Panc1 (cell line): ENCODE measurements around the gene DAZAP1. TPM values are rescaled to one million over a fixed set of nuclear protein-coding genes. Genes with fewer than 3 reads are reported as not detected.

ENCODE experiments used
- ATAC-seq: fragments of 200-7000 bp; cut with Tn5 transposase; 2 replicates; pipeline ENCODE4 v1.9.1; 2020; ENCODE audit warnings: mild to moderate bottlenecking, moderate library complexity
- BruUV-seq: library from RNA; stranded (reverse); fragments of 400-500 nt; replicated peaks from 2 replicates; lab custom pipeline; 2021; lab: Mats Ljungman, UMichigan
- CTCF ChIA-PET: fragments of 300-600 bp; sonication (Branson Sonifier 250); formaldehyde crosslinking; loops from one replicate; lab custom pipeline; 2022; ENCODE audit warnings: antibody characterized with exemption; lab: Charles Lee
- POLR2A ChIA-PET: fragments of 300-600 bp; sonication (Branson Sonifier 250); formaldehyde crosslinking; loops from one replicate; lab custom pipeline; 2022; ENCODE audit warnings: antibody characterized with exemption; lab: Charles Lee
- DNase-seq: peaks from one replicate; pipeline ENCODE4 v3.0.0-alpha.2; 2010; ENCODE audit warnings: low read depth, low spot score
- H3K27ac ChIP-seq: 2 replicates; pipeline ENCODE4 v1.5.1; 2011; ENCODE audit warnings: mild to moderate bottlenecking, low read length, inconsistent platforms
- H3K27me3 ChIP-seq: fragments of 200-500 bp; sonication (Bioruptor generic); 2 replicates; pipeline ENCODE4 v1.6.0; 2014; ENCODE audit warnings: low read length, inconsistent platforms; ENCODE audit not compliant: control insufficient read depth, insufficient read depth
- H3K36me3 ChIP-seq: fragments of 200-500 bp; sonication (Bioruptor generic); 2 replicates; pipeline ENCODE4 v1.5.1; 2014; ENCODE audit warnings: inconsistent platforms, mild to moderate bottlenecking, low read length, moderate library complexity; ENCODE audit not compliant: control insufficient read depth, insufficient read depth
- H3K4me1 ChIP-seq: 2 replicates; pipeline ENCODE4 v1.5.1; 2011; ENCODE audit warnings: inconsistent platforms, mild to moderate bottlenecking, low read length, moderate library complexity; ENCODE audit not compliant: control insufficient read depth, insufficient read depth
- H3K4me3 ChIP-seq, 2 experiments: 2 replicates each; pipeline ENCODE4 v1.5.1; 2011 to 2012; ENCODE audit warnings: low read depth in 2 of 2, low read length in 2 of 2, mild to moderate bottlenecking in 2 of 2, inconsistent platforms in 1 of 2, moderate library complexity in 1 of 2
- H3K9me3 ChIP-seq: fragments of 200-500 bp; sonication (Bioruptor generic); 2 replicates; pipeline ENCODE4 v1.5.1; 2014; ENCODE audit warnings: low read depth, mild to moderate bottlenecking, inconsistent platforms, low read length, moderate library complexity; ENCODE audit not compliant: control insufficient read depth, insufficient read depth
- CTCF ChIP-seq: fragments of 450-650 bp; IDR thresholded peaks from 2 replicates; pipeline ENCODE4 v1.5.1; 2017; ENCODE audit warnings: mild to moderate bottlenecking
- POLR2AphosphoS5 ChIP-seq: IDR thresholded peaks from 2 replicates; pipeline ENCODE4 v1.6.1; 2012; ENCODE audit warnings: mild to moderate bottlenecking, low read depth, low read length, moderate library complexity
- REST ChIP-seq, 2 experiments: IDR thresholded peaks; 2 replicates each; pipeline ENCODE4 v1.6.1; 2011 to 2012; ENCODE audit warnings: low read depth in 2 of 2, control low read depth in 1 of 2, low read length in 1 of 2, mild to moderate bottlenecking in 1 of 2, moderate library complexity in 1 of 2; ENCODE audit not compliant: insufficient read depth in 1 of 2
- SIN3A ChIP-seq: IDR thresholded peaks from 2 replicates; pipeline ENCODE4 v1.6.1; 2012; ENCODE audit warnings: low read depth, mild to moderate bottlenecking, low read length, moderate library complexity, borderline replicate concordance; ENCODE audit not compliant: insufficient read depth
- TCF7L2 ChIP-seq: IDR thresholded peaks from 2 replicates; pipeline ENCODE4 v1.6.1; 2011; ENCODE audit warnings: mild to moderate bottlenecking, low read depth, low read length, inconsistent platforms
- in situ Hi-C: cut with HindIII; loops from 2 replicates; pipeline ENCODE4 v1.10.0; 2016; ENCODE audit warnings: low sequenced_read_pairs, low pct_unique_long_range_greater_than_20kb
- intact Hi-C: fragments of 100-400 bp; cut with micrococcal nuclease; formaldehyde crosslinking; loops from one replicate; pipeline ENCODE4 v1.10.0; 2022; ENCODE audit not compliant: unreplicated experiment
- total RNA-seq: library from RNA; stranded (reverse); gene quantifications from one replicate; pipeline ENCODE4 v1.2.1, GENCODE V29; 2021; ENCODE audit not compliant: unreplicated experiment

Gene DAZAP1
- total RNA-seq, 1 experiment from 2014 or later: 195 TPM

- no peaks in the 10 kb centered on the region for H3K27me3 ChIP-seq
- ATAC-seq (peak; percentile 5; the same call in 1 of the 2 replicates), DNase-seq (no peak)
- TF ChIP-seq REST (IDR thresholded peaks at IDR 0.05; ENCODE audit: insufficient read depth in 1 of 2, low read depth in 2 of 2, low read length in 1 of 2) (no peak), CTCF (no peak), TCF7L2 (no peak), SIN3A (no peak), POLR2AphosphoS5 (no peak)
- BruUV-seq: no TSS peak
- ChIA-PET POLR2A (no interaction called here), CTCF (no interaction called here)
- H3K36me3 ChIP-seq: no peaks in the 10 kb centered on the region; the same call in 1 of the 2 replicates
- intact Hi-C loops: no loop called here
- in situ Hi-C loops: no loop called here
- no peak overlapping the region for H3K27ac ChIP-seq
- no peak overlapping the region for H3K4me3 ChIP-seq
- no peaks in the 10 kb centered on the region for H3K9me3 ChIP-seq
- peaks cover 4% of the 10 kb centered on the region for H3K4me1 ChIP-seq
Measured at GRCh38 chr19:1474011-1474764, 66.8 kb downstream of the DAZAP1 start.

- no TSS peak for BruUV-seq
- intact Hi-C loops: no loop called here
- Histone ChIP-seq H3K36me3 (no peaks in the 10 kb centered on the region; the same call in 1 of the 2 replicates), H3K27ac (no peak overlapping the region), H3K4me3 (no peak overlapping the region), H3K9me3 (no peaks in the 10 kb centered on the region), H3K4me1 (peaks cover 4% of the 10 kb centered on the region), H3K27me3 (no peaks in the 10 kb centered on the region)
- DNase-seq (no peak), ATAC-seq (no peak)
- ChIA-PET POLR2A (no interaction called here), CTCF (no interaction called here)
- in situ Hi-C loops: no loop called here
- TF ChIP-seq POLR2AphosphoS5 (no peak), REST (IDR thresholded peaks at IDR 0.05; ENCODE audit: insufficient read depth in 1 of 2, low read depth in 2 of 2, low read length in 1 of 2) (no peak)
Measured at GRCh38 chr19:1474765-1475351, 67.5 kb downstream of the DAZAP1 start.
